Fibroblast of the aortic adventitia (primary cell): Measurements from ENCODE around the gene ADARB2. TPM values are rescaled to one million over a fixed set of nuclear protein-coding genes. Genes with fewer than 3 reads are reported as not detected.

Experiments used
- DNase-seq: peaks from one replicate; pipeline ENCODE4 v3.0.0-alpha.2; 2010; ENCODE audit warnings: low read depth
- H3K4me3 ChIP-seq: 2 replicates; pipeline ENCODE4 v1.5.1; 2011; ENCODE audit warnings: low read depth, mild to moderate bottlenecking, control low read depth, low read length, moderate library complexity
- CTCF ChIP-seq: IDR thresholded peaks from 2 replicates; pipeline ENCODE4 v1.5.1; 2011; ENCODE audit warnings: mild to moderate bottlenecking, low read length, control low read depth, inconsistent platforms; ENCODE audit not compliant: insufficient read depth
- total RNA-seq: library from RNA; depleted of rRNA; stranded (reverse); fragments of >200 nt; gene quantifications from 2 replicates; pipeline ENCODE4 v1.2.3, GENCODE V29; 2012; ENCODE audit warnings: low replicate concordance

ADARB2 gene
- total RNA-seq, 1 donor, result not detected

- no peak for DNase-seq
- H3K4me3 ChIP-seq, result no peak overlapping the region
- TF ChIP-seq CTCF, result no peak
Observed at GRCh38 chr10:1485357-1485756, 252.0 kb downstream of the ADARB2 start.

GRCh38 chr10:1483826-1484225, 253.5 kb downstream of the ADARB2 start:
- no peak overlapping the region for H3K4me3 ChIP-seq
- no peak for TF ChIP-seq CTCF
- DNase-seq, result no peak

GRCh38 chr10:1483246-1483645, 254.1 kb downstream of the ADARB2 start:
- no peak for TF ChIP-seq CTCF
- no peak for DNase-seq
- no peak overlapping the region for H3K4me3 ChIP-seq

GRCh38 chr10:1477578-1477977, 259.7 kb downstream of the ADARB2 start:
- TF ChIP-seq CTCF, result no peak

GRCh38 chr10:1476455-1476803, 260.9 kb downstream of the ADARB2 start:
- no peak for TF ChIP-seq CTCF
- DNase-seq, result no peak
- H3K4me3 ChIP-seq, result no peak overlapping the region

More at GRCh38 chr10:1477578-1477977, 259.7 kb downstream of the ADARB2 start:
- no peak for DNase-seq
- no peak overlapping the region for H3K4me3 ChIP-seq

GRCh38 chr10:1475771-1476454, 261.4 kb downstream of the ADARB2 start:
- no peak for DNase-seq
- H3K4me3 ChIP-seq, result no peak overlapping the region
- TF ChIP-seq CTCF, result no peak

GRCh38 chr10:1475098-1475591, 262.2 kb downstream of the ADARB2 start:
- no peak for TF ChIP-seq CTCF
- no peak overlapping the region for H3K4me3 ChIP-seq
- no peak for DNase-seq
